ENCODE data around the gene EPHA8. TPM values are rescaled to one million over a fixed set of nuclear protein-coding genes. Genes with fewer than 3 reads are reported as not detected.

Gene EPHA8
- total and polyA plus RNA-seq, 2 of the 13 experiments (the other 11 are each of a cell fraction or from before 2014, with no cell fraction given): not detected

DNA sequence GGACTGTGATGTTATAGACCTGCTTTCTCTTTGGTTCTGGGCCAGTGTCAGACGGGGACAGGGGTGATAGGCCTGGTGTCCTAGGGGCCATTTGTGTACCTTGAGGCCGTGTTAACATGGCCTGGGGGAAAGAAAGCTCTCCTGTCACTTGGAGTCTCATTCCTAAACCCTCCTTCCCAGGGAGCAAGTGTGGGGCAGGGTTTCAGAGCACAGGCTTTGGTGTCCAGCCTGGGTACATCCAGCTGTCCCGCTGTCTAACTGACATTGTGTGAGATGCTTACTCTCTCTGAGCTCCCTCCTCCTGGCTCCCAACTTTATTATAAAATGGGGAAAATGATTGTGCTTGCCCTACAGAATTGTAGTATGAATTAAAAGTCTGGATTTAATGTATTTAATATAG, 32.6 kb upstream of the EPHA8 start:
- Histone ChIP-seq H3K36me3 (replicated peaks in 1 of 2; ENCODE audit: control insufficient read depth in 1 of 2, insufficient read depth in 2 of 2, low read length in 2 of 2) (peaks cover 5 to 19% of the 10 kb centered on the region in 2 experiments; a peak in 4 of 5 replicates), H3K4me3 (replicated peaks in 1 of 3; ENCODE audit: insufficient read depth in 1 of 3, low read depth in 2 of 3, low read length in 3 of 3) (no peak overlapping the region), H3K4me2 (ENCODE audit: low read depth, low read length) (no peak overlapping the region), H3K79me2 (ENCODE audit: insufficient read depth, low read length) (no peaks in the 10 kb centered on the region), H4K20me1 (ENCODE audit: insufficient read depth, low read length) (no peaks in the 10 kb centered on the region), H2AFZ (ENCODE audit: low read length) (no peak overlapping the region), H3K27ac (ENCODE audit: extremely low read length, insufficient read depth, low read length) (no peak overlapping the region), H3K27me3 (ENCODE audit: control insufficient read depth in 1 of 2, insufficient read depth in 2 of 2, low read length in 2 of 2) (no peaks in the 10 kb centered on the region), H3K9ac (ENCODE audit: insufficient read depth, low read depth, low read length) (no peak overlapping the region), H3K4me1 (ENCODE audit: insufficient read depth, low read length) (no peaks in the 10 kb centered on the region), H3K9me3 (ENCODE audit: low read length) (no peaks in the 10 kb centered on the region)
- ATAC-seq (no peak), FAIRE-seq (no peak), DNase-seq (ENCODE audit: low spot score) (no peak)
- in situ Hi-C loops (cut with HindIII; ENCODE audit: extremely low pct_ligation_motif_present, low pct_unique_long_range_greater_than_20kb): no loop called here
- ChIA-PET POLR2A (no interaction called here), CTCF (ENCODE audit: low intra/inter-chr PET ratio, low total read pairs) (no interaction called here)
- 89% methylated on average over 3 of the region's 3 CpGs for WGBS (ENCODE audit: low lambda C conversion rate)
- no peak for TF ChIP-seq TSC22D2 (CRISPR knock-in tag; IDR thresholded peaks at IDR 0.05; ENCODE audit: borderline replicate concordance)
- no peak for TF ChIP-seq ZNF354B (CRISPR knock-in tag; IDR thresholded peaks at IDR 0.05)
- no peak for TF ChIP-seq SAFB2 (CRISPR knock-in tag; IDR thresholded peaks at IDR 0.05; ENCODE audit: borderline replicate concordance, low read depth)
- no peak for TF ChIP-seq ZNF382 (CRISPR knock-in tag; IDR thresholded peaks at IDR 0.05; ENCODE audit: borderline replicate concordance)
- TF ChIP-seq, protein P1, sequence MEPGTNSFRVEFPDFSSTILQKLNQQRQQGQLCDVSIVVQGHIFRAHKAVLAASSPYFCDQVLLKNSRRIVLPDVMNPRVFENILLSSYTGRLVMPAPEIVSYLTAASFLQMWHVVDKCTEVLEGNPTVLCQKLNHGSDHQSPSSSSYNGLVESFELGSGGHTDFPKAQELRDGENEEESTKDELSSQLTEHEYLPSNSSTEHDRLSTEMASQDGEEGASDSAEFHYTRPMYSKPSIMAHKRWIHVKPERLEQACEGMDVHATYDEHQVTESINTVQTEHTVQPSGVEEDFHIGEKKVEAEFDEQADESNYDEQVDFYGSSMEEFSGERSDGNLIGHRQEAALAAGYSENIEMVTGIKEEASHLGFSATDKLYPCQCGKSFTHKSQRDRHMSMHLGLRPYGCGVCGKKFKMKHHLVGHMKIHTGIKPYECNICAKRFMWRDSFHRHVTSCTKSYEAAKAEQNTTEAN (CRISPR knock-in tag; conservative IDR thresholded peaks at IDR 0.05): no peak
- no peak for TF ChIP-seq EED (CRISPR knock-in tag; IDR thresholded peaks at IDR 0.05)
- TF ChIP-seq, protein P2, sequence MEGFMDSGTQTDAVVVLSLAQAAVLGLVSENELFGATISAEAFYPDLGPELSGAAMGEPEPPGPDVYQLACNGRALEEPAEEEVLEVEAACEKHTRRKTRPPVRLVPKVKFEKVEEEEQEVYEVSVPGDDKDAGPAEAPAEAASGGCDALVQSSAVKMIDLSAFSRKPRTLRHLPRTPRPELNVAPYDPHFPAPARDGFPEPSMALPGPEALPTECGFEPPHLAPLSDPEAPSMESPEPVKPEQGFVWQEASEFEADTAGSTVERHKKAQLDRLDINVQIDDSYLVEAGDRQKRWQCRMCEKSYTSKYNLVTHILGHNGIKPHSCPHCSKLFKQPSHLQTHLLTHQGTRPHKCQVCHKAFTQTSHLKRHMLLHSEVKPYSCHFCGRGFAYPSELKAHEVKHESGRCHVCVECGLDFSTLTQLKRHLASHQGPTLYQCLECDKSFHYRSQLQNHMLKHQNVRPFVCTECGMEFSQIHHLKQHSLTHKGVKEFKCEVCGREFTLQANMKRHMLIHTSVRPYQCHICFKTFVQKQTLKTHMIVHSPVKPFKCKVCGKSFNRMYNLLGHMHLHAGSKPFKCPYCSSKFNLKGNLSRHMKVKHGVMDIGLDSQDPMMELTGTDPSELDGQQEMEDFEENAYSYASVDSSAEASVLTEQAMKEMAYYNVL (CRISPR knock-in tag; IDR thresholded peaks at IDR 0.05; ENCODE audit: borderline replicate concordance): no peak
- no peak for TF ChIP-seq PCBP2 (optimal IDR thresholded peaks at IDR 0.05; ENCODE audit: low read depth, low read length, poor library complexity, severe bottlenecking)
- TF ChIP-seq ZNF557 (CRISPR knock-in tag; IDR thresholded peaks at IDR 0.05): no peak
- no peak for TF ChIP-seq CCDC6 (CRISPR knock-in tag; IDR thresholded peaks at IDR 0.05)
- TF ChIP-seq ZFP1 (CRISPR knock-in tag; IDR thresholded peaks at IDR 0.05): no peak
- TF ChIP-seq, protein P3, sequence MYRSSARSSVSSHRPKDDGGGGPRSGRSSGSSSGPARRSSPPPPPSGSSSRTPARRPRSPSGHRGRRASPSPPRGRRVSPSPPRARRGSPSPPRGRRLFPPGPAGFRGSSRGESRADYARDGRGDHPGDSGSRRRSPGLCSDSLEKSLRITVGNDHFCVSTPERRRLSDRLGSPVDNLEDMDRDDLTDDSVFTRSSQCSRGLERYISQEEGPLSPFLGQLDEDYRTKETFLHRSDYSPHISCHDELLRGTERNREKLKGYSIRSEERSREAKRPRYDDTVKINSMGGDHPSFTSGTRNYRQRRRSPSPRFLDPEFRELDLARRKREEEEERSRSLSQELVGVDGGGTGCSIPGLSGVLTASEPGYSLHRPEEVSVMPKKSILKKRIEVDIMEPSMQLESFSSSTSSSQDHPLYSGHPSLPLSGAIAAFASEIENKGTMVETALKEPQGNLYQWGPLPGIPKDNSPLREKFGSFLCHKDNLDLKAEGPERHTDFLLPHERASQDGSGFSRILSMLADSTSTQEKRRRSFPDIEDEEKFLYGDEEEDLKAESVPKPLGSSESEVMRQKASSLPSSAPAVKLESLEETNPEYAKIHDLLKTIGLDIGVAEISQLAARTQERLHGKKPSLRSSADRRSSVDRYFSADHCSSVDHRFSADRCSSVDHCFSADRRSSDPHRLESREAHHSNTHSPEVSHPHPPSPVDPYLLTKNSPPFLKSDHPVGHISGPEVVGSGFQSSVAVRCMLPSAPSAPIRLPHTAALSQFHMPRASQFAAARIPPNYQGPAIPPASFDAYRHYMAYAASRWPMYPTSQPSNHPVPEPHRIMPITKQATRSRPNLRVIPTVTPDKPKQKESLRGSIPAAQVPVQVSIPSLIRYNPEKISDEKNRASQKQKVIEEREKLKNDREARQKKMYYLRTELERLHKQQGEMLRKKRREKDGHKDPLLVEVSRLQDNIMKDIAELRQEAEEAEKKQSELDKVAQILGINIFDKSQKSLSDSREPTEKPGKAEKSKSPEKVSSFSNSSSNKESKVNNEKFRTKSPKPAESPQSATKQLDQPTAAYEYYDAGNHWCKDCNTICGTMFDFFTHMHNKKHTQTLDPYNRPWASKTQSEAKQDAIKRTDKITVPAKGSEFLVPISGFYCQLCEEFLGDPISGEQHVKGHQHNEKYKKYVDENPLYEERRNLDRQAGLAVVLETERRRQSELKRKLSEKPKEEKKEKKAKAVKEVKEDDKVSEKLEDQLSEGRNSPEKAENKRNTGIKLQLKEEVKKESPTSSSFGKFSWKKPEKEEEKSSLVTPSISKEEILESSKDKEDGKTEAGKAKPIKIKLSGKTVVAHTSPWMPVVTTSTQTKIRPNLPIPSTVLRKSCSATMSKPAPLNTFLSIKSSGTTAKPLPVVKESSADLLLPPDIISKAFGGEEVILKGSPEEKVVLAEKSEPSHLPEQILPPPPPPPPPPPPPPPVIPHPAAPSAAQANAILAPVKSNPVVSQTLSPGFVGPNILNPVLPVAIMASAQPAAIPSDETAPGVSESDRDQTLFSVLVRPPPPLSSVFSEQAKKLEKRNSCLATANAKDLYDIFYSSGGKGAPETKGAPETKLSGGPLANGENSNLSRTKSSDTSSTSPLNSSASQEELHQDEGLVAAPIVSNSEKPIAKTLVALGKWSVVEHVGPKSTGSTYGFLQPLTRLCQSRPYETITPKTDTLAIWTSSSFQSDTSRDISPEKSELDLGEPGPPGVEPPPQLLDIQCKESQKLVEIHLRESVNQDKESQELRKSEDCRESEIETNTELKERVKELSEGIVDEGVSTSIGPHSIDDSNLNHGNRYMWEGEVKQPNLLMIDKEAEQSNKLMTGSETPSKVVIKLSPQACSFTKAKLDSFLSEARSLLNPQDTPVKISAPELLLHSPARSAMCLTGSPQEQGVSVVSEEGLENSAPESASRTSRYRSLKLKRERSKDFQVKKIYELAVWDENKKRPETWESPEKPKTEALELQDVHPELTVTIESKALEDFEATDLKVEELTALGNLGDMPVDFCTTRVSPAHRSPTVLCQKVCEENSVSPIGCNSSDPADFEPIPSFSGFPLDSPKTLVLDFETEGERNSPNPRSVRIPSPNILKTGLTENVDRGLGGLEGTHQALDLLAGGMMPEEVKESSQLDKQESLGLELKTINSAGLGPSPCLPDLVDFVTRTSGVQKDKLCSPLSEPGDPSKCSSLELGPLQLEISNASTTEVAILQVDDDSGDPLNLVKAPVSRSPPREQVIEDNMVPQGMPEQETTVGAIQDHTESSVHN (CRISPR knock-in tag; IDR thresholded peaks at IDR 0.05): no peak
- no TSS peak for BruUV-seq (replicated peaks)
- intact Hi-C loops (cut with micrococcal nuclease; ENCODE audit: unreplicated experiment): no loop called here
